ENCODE data around the gene SUZ12. TPM values are rescaled to one million over a fixed set of nuclear protein-coding genes. Genes with fewer than 3 reads are reported as not detected.
"Not testable (repeated sequence)": the region's sequence is repeated elsewhere in the genome, so short reads cannot be mapped to it uniquely, and the experiment has no call there.

Gene SUZ12
- total and polyA plus RNA-seq, 2 experiments from 2014 or later = 14.8 to 32.5 TPM

DNA sequence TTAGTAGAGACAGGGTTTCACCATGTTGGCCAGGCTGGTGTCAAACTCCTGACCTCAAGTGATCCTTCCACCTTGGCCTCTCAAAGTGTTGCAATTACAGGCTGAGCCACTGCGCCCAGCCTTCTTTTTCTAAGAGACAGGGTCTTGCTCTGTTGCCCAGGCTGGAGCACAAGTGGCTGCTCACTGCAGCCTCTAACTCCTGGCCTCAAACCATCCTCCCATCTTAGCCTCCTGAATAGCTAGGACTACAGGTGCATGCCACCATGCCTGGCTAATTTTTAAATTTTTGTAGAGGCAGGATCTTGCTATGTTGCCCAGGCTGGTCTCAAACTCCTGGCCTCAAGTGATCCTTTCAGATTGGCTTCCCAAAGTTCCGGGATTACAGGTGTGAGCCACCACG is 15.1 kb downstream of the SUZ12 start:
- not testable (repeated sequence) for H3K4me3 ChIP-seq; H2AFZ ChIP-seq; H3K79me2 ChIP-seq; H3K9me3 ChIP-seq (ENCODE audit: low read depth); H3K4me1 ChIP-seq (ENCODE audit: insufficient read depth); H4K20me1 ChIP-seq (ENCODE audit: insufficient read depth, poor library complexity, severe bottlenecking); H3K9me2 ChIP-seq (replicated peaks; ENCODE audit: insufficient read depth); H3K27me3 ChIP-seq; H3K36me3 ChIP-seq (replicated peaks; ENCODE audit: insufficient read depth, low read depth); H3K4me2 ChIP-seq; H3K27ac ChIP-seq; DNase-seq (ENCODE audit: low spot score)
- WGBS (ENCODE audit: low lambda C conversion rate, missing lambda C conversion rate) = 98% methylated on average over 3 of the region's 3 CpGs

DNA sequence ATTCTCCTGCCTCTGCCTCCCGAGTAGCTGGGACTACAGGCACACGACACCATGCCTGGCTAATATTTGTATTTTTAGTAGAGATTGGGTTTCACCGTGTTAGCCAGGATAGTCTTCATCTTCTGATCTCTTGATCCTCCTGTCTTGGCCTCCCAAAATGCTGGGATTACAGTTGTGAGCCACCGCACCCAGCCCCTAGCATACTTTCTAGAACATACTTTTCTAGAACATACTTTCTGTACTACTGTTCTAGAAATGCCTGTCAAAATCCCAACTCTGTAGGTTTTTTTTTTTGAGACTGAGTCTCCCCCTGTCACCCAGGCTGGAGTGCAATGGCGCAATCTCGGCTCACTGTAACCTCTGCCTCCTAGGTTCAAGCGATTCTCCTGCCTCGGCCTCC is 27.3 kb downstream of the SUZ12 start:
- H3K27ac ChIP-seq, H2AFZ ChIP-seq: not testable (repeated sequence)

DNA sequence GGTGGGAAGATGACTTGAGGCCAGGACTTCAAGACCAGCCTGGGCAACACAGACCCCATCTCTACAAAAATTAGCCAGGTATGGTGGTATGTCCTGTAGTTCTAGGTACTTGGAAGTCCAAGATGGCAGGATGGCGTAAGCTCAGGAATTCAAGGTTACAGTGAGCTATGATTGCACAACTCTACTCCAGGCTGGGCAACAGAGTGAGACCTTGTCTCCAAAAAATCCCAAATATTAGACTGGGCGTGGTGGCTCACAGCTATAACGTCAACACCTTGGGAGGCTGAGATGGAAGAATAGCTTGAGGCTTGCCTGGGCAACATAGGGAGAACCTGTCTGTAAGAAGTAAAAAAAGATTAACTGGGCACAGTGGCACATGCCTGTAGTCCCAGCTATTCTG is 30.8 kb downstream of the SUZ12 start:
- Histone ChIP-seq H3K27ac (no peak overlapping the region), H3K79me2 (peaks cover 2% of the 10 kb centered on the region), H3K9me3 (ENCODE audit: low read depth) (no peaks in the 10 kb centered on the region), H3K36me3 (replicated peaks; ENCODE audit: insufficient read depth, low read depth) (no peaks in the 10 kb centered on the region), H3K27me3 (no peaks in the 10 kb centered on the region), H3K9me2 (replicated peaks; ENCODE audit: insufficient read depth) (no peaks in the 10 kb centered on the region), H2AFZ (no peak overlapping the region), H3K4me2 (no peak overlapping the region), H4K20me1 (ENCODE audit: insufficient read depth, poor library complexity, severe bottlenecking) (no peaks in the 10 kb centered on the region), H3K4me1 (ENCODE audit: insufficient read depth) (no peaks in the 10 kb centered on the region), H3K4me3 (no peak overlapping the region)
- no peak for DNase-seq (ENCODE audit: low spot score)
- TF ChIP-seq EZH2phosphoT487 (IDR thresholded peaks at IDR 0.05; ENCODE audit: low read depth, severe bottlenecking, unreplicated experiment) = no peak
- no peak for TF ChIP-seq EZH2 (IDR thresholded peaks at IDR 0.05; ENCODE audit: borderline replicate concordance)
- TF ChIP-seq, protein P1, sequence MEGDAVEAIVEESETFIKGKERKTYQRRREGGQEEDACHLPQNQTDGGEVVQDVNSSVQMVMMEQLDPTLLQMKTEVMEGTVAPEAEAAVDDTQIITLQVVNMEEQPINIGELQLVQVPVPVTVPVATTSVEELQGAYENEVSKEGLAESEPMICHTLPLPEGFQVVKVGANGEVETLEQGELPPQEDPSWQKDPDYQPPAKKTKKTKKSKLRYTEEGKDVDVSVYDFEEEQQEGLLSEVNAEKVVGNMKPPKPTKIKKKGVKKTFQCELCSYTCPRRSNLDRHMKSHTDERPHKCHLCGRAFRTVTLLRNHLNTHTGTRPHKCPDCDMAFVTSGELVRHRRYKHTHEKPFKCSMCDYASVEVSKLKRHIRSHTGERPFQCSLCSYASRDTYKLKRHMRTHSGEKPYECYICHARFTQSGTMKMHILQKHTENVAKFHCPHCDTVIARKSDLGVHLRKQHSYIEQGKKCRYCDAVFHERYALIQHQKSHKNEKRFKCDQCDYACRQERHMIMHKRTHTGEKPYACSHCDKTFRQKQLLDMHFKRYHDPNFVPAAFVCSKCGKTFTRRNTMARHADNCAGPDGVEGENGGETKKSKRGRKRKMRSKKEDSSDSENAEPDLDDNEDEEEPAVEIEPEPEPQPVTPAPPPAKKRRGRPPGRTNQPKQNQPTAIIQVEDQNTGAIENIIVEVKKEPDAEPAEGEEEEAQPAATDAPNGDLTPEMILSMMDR (IDR thresholded peaks at IDR 0.05; ENCODE audit: poor library complexity) = no peak
- 95% methylated on average over 3 of the region's 3 CpGs for WGBS (ENCODE audit: low lambda C conversion rate, missing lambda C conversion rate)

More for the DNA sequence above, 27.3 kb downstream of the SUZ12 start:
- H3K36me3 ChIP-seq (replicated peaks; ENCODE audit: insufficient read depth, low read depth); H3K4me2 ChIP-seq; H3K79me2 ChIP-seq; H3K9me2 ChIP-seq (replicated peaks; ENCODE audit: insufficient read depth); H3K4me3 ChIP-seq; H3K27me3 ChIP-seq; H3K4me1 ChIP-seq (ENCODE audit: insufficient read depth); DNase-seq (ENCODE audit: low spot score); H3K9me3 ChIP-seq (ENCODE audit: low read depth); H4K20me1 ChIP-seq (ENCODE audit: insufficient read depth, poor library complexity, severe bottlenecking): not testable (repeated sequence)
- WGBS (ENCODE audit: low lambda C conversion rate, missing lambda C conversion rate) = 94% methylated on average over 8 of the region's 8 CpGs

DNA sequence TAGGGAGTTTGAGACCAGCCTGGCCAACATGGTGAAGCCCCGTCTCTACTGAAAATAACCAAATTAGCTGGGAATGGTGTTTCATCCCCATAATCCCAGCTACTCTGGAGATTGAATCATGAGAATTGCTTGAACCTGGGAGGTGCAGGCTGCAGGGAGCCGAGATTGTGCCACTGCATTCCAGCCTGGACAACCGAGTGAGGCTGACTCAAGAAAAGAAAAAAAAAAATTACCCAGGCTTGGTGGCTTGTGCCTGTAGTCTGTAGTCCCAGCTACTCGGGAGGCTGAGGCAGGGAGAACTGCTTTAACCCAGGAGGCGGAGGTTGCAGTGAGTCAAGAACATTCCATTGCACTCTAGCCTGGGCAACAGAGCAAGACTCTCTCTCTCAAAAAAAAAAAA is 33.6 kb downstream of the SUZ12 start:
- not testable (repeated sequence) for H3K9me3 ChIP-seq (ENCODE audit: low read depth); DNase-seq (ENCODE audit: low spot score); H3K9me2 ChIP-seq (replicated peaks; ENCODE audit: insufficient read depth); H4K20me1 ChIP-seq (ENCODE audit: insufficient read depth, poor library complexity, severe bottlenecking); H3K36me3 ChIP-seq (replicated peaks; ENCODE audit: insufficient read depth, low read depth); H2AFZ ChIP-seq; H3K4me3 ChIP-seq; H3K79me2 ChIP-seq; H3K27me3 ChIP-seq; H3K27ac ChIP-seq; H3K4me2 ChIP-seq; H3K4me1 ChIP-seq (ENCODE audit: insufficient read depth)
- 92% methylated on average over 5 of the region's 5 CpGs for WGBS (ENCODE audit: low lambda C conversion rate, missing lambda C conversion rate)

DNA sequence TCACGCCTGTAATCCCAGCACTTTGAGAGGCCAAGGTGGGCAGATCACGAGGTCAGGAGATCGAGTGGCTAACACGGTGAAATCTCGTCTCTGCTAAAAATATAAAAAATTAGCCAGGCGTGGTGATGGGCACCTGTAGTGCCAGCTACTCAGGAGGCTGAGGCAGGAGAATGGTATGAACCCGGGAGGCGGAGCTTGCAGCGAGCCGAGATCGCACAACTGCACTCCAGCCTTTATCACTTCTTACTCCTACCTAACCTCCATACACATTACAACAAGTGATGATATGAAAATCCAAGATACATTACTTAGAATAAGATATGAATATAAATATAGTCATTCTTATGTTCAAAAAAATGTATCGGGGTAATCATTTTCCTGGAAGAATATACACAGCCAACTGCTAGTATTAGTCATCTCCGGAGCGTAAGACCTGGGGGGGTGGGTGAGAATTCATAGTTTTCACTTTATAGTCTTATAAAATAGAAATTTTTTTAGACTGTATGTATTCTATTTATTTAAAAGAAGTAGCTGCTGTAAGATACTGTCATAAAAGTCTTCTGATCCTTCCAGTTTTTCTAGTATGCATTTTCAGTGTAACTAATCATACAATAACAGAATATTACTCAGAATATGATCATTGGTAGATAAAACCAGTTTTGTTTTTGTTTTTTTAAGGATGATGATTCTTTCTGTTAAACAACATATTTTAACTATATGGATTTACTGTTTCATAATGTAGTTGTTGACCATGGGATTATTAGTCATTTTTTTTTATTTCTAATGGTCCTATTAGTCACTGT is 37.7 kb downstream of the SUZ12 start:
- not testable (repeated sequence) for H3K36me3 ChIP-seq (replicated peaks; ENCODE audit: insufficient read depth, low read depth); H3K27me3 ChIP-seq; H3K9me2 ChIP-seq (replicated peaks; ENCODE audit: insufficient read depth); H3K79me2 ChIP-seq; DNase-seq (ENCODE audit: low spot score); H2AFZ ChIP-seq; H3K4me1 ChIP-seq (ENCODE audit: insufficient read depth); H3K27ac ChIP-seq; H3K9me3 ChIP-seq (ENCODE audit: low read depth); H3K4me3 ChIP-seq; H4K20me1 ChIP-seq (ENCODE audit: insufficient read depth, poor library complexity, severe bottlenecking); H3K4me2 ChIP-seq
- WGBS (ENCODE audit: low lambda C conversion rate, missing lambda C conversion rate) = 98% methylated on average over 14 of the region's 14 CpGs

DNA sequence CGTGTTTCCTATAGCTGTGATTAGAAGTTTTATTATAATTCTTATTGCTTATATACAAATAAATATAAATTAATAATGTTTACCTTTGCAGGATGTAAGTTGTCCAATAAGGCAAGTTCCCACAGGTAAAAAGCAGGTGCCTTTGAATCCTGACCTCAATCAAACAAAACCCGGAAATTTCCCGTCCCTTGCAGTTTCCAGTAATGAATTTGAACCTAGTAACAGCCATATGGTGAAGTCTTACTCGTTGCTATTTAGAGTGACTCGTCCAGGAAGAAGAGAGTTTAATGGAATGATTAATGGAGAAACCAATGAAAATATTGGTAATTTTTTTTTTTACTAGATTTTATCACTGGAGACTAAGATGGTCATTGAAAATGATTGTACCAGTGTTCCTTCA is 38.6 kb downstream of the SUZ12 start:
- not testable (repeated sequence) for H2AFZ ChIP-seq; H3K9me2 ChIP-seq (replicated peaks; ENCODE audit: insufficient read depth); H3K27ac ChIP-seq; H3K9me3 ChIP-seq (ENCODE audit: low read depth); H4K20me1 ChIP-seq (ENCODE audit: insufficient read depth, poor library complexity, severe bottlenecking); DNase-seq (ENCODE audit: low spot score); H3K27me3 ChIP-seq; H3K4me2 ChIP-seq; H3K4me3 ChIP-seq; H3K4me1 ChIP-seq (ENCODE audit: insufficient read depth); H3K36me3 ChIP-seq (replicated peaks; ENCODE audit: insufficient read depth, low read depth); H3K79me2 ChIP-seq
- WGBS (ENCODE audit: low lambda C conversion rate, missing lambda C conversion rate) = 97% methylated on average over 5 of the region's 5 CpGs

DNA sequence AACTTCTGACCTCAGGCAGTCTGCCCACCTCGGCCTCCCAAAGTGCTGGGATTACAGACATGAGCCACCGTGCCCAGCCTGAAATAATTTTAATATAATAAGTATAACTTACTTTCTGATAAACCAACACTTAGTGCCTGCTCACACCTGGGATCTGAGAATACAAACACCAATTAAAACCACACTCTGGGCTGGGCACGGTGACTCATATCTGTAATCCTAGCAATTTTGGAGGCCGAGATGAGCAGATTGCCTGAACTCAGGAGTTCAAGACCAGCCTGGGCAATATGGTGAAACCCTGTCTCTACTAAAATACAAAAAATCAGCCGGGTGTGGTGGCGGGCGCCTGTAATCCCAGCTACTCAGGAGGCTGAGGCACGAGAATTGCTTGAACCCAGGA is 55.0 kb downstream of the SUZ12 start:
- H3K4me3 ChIP-seq; H3K4me1 ChIP-seq (ENCODE audit: insufficient read depth); H2AFZ ChIP-seq; DNase-seq (ENCODE audit: low spot score); H3K4me2 ChIP-seq; H3K36me3 ChIP-seq (replicated peaks; ENCODE audit: insufficient read depth, low read depth); H3K27ac ChIP-seq; H3K9me3 ChIP-seq (ENCODE audit: low read depth); H3K27me3 ChIP-seq; H3K9me2 ChIP-seq (replicated peaks; ENCODE audit: insufficient read depth); H3K79me2 ChIP-seq; H4K20me1 ChIP-seq (ENCODE audit: insufficient read depth, poor library complexity, severe bottlenecking): not testable (repeated sequence)
- 92% methylated on average over 8 of the region's 8 CpGs for WGBS (ENCODE audit: low lambda C conversion rate, missing lambda C conversion rate)

Data from hepatocyte (in vitro differentiated cells).